HepG2 (cell line): ENCODE results near the gene HS6ST1. TPM values are rescaled to one million over a fixed set of nuclear protein-coding genes. Genes with fewer than 3 reads are reported as not detected.

Experiments
- ATAC-seq: fragments of 200-7000 bp; cut with Tn5 transposase; 3 replicates; pipeline ENCODE4 v1.9.1; 2020; ENCODE audit warnings: mild to moderate bottlenecking, moderate library complexity
- BruUV-seq: library from RNA; stranded (reverse); fragments of 400-500 nt; replicated peaks from 2 replicates; lab custom pipeline; 2021; lab: Mats Ljungman, UMichigan
- CTCF ChIA-PET: fragments of 300-600 bp; formaldehyde crosslinking; extraction: SDS; loops from one replicate; lab custom pipeline; 2021; ENCODE audit warnings: low total read pairs, inconsistent platforms, low intra/inter-chr PET ratio; lab: Yijun Ruan, JAX
- POLR2A ChIA-PET: fragments of 350-600 bp; sonication (Branson Sonifier 250); formaldehyde crosslinking; loops from one replicate; lab custom pipeline; 2020; ENCODE audit warnings: antibody characterized with exemption, inconsistent platforms; lab: Yijun Ruan, JAX
- DNase-seq: peaks from one replicate; pipeline ENCODE4 v3.0.0-alpha.2; 2015; ENCODE audit warnings: low spot score
- FAIRE-seq: peaks from 3 replicates; lab custom pipeline; 2011; peaks lifted over from hg19 to GRCh38; lab: Jason Lieb, UNC
- H2AFZ ChIP-seq: one replicate; pipeline ENCODE4 v1.6.1; 2011; ENCODE audit warnings: low read length, inconsistent platforms
- H3K27ac ChIP-seq: fragments of 300-600 bp; 3 replicates; pipeline ENCODE4 v1.8.0; 2011; ENCODE audit warnings: mixed run types, mild to moderate bottlenecking, mixed read lengths, low read length, inconsistent platforms; ENCODE audit not compliant: insufficient read depth; ENCODE audit errors: extremely low read length
- H3K27me3 ChIP-seq, 2 experiments: fragments of 200-600 bp in 1 of 2; 2 replicates in 1 of 2; 3 replicates in 1 of 2; pipeline versions ENCODE4 v1.6.0 to v1.8.0; 2011; ENCODE audit warnings: low read length in 2 of 2, mild to moderate bottlenecking in 2 of 2, moderate library complexity in 2 of 2, inconsistent platforms in 1 of 2; ENCODE audit not compliant: insufficient read depth in 2 of 2, control insufficient read depth in 1 of 2
- H3K36me3 ChIP-seq, 2 experiments: fragments of 200-600 bp in 1 of 2; replicated peaks in 1 of 2; 2 replicates in 1 of 2; 3 replicates in 1 of 2; pipeline versions ENCODE4 v1.5.1 to v1.8.0; 2011; ENCODE audit warnings: low read length in 2 of 2, inconsistent platforms in 1 of 2; ENCODE audit not compliant: insufficient read depth in 2 of 2, control insufficient read depth in 1 of 2
- H3K4me1 ChIP-seq: 2 replicates; pipeline ENCODE4 v1.5.1; 2012; ENCODE audit warnings: low read length, inconsistent platforms; ENCODE audit not compliant: insufficient read depth
- H3K4me2 ChIP-seq: 2 replicates; pipeline ENCODE4 v1.6.0; 2011; ENCODE audit warnings: low read depth, low read length, inconsistent platforms
- H3K4me3 ChIP-seq, 3 experiments: fragments of 200-600 bp in 1 of 3; sonication (generic), shearing (Covaris generic) in 1 of 3; replicated peaks in 1 of 3; 2 replicates each; pipeline ENCODE4 v1.5.1; 2011 to 2016; ENCODE audit warnings: low read length in 3 of 3, inconsistent platforms in 2 of 3, low read depth in 2 of 3, mild to moderate bottlenecking in 2 of 3, control low read depth in 1 of 3, mixed read lengths in 1 of 3; ENCODE audit not compliant: insufficient read depth in 1 of 3
- H3K79me2 ChIP-seq: one replicate; pipeline ENCODE4 v1.6.1; 2011; ENCODE audit warnings: low read length, inconsistent platforms; ENCODE audit not compliant: insufficient read depth
- H3K9ac ChIP-seq: 2 replicates; pipeline ENCODE4 v1.6.0; 2011; ENCODE audit warnings: mild to moderate bottlenecking, low read depth, low read length, inconsistent platforms; ENCODE audit not compliant: insufficient read depth
- H3K9me3 ChIP-seq: 2 replicates; pipeline ENCODE4 v1.5.1; 2012; ENCODE audit warnings: mild to moderate bottlenecking, low read length
- H4K20me1 ChIP-seq: 2 replicates; pipeline ENCODE4 v1.6.0; 2011; ENCODE audit warnings: inconsistent platforms, mild to moderate bottlenecking, low read length, moderate library complexity; ENCODE audit not compliant: insufficient read depth
- AGO2 ChIP-seq: fragments of 200-400 bp; formaldehyde crosslinking; optimal IDR thresholded peaks from 2 replicates; pipeline ENCODE3; 2017; ENCODE audit warnings: mild to moderate bottlenecking, low read depth, low read length, moderate library complexity
- CBX5 ChIP-seq: sonication (generic); formaldehyde crosslinking; IDR thresholded peaks from 2 replicates; pipeline ENCODE4 v1.4.0; 2020; ENCODE audit warnings: missing genetic modification reagents, borderline replicate concordance
- FOXC1 ChIP-seq: sonication (generic); formaldehyde crosslinking; IDR thresholded peaks from 2 replicates; pipeline ENCODE4 v1.8.0; 2022; ENCODE audit warnings: mild to moderate bottlenecking, missing genetic modification reagents, borderline replicate concordance
- HDAC1 ChIP-seq: sonication (generic); formaldehyde crosslinking; IDR thresholded peaks from 2 replicates; pipeline ENCODE4 v1.5.1; 2020; ENCODE audit warnings: mild to moderate bottlenecking, missing genetic modification reagents
- KLF11 ChIP-seq: IDR thresholded peaks from 2 replicates; pipeline ENCODE4 v1.6.1; 2016; ENCODE audit warnings: missing compliant biosample characterization
- MAFG ChIP-seq: sonication (generic); formaldehyde crosslinking; IDR thresholded peaks from 2 replicates; pipeline ENCODE4 v1.5.1; 2020; ENCODE audit warnings: mild to moderate bottlenecking, missing genetic modification reagents
- NRL ChIP-seq: sonication (generic); formaldehyde crosslinking; IDR thresholded peaks from 2 replicates; pipeline ENCODE4 v1.5.0; 2020; ENCODE audit warnings: missing genetic modification reagents, mild to moderate bottlenecking, moderate library complexity, borderline replicate concordance
- POLR2G ChIP-seq: fragments of 200-400 bp; formaldehyde crosslinking; IDR thresholded peaks from 2 replicates; pipeline ENCODE4 v1.6.1; 2018; ENCODE audit warnings: mild to moderate bottlenecking, low read depth, low read length, moderate library complexity
- SRF ChIP-seq: IDR thresholded peaks from 2 replicates; pipeline ENCODE4 v1.6.1; 2011; ENCODE audit warnings: mild to moderate bottlenecking, low read depth, low read length, moderate library complexity
- ZNF510 ChIP-seq: sonication (generic); formaldehyde crosslinking; IDR thresholded peaks from 2 replicates; pipeline ENCODE4 v1.4.0; 2020; ENCODE audit warnings: low read depth, mild to moderate bottlenecking, missing genetic modification reagents
- ZNF850 ChIP-seq: sonication (generic); formaldehyde crosslinking; conservative IDR thresholded peaks from 2 replicates; pipeline ENCODE4 v1.9.0; 2021; ENCODE audit warnings: mild to moderate bottlenecking, missing genetic modification reagents
- WGBS: methylation state at CpG from one replicate; pipeline ENCODE4 v1.1.6; 2017; ENCODE audit warnings: low lambda C conversion rate; 5-methylcytosine and 5-hydroxymethylcytosine counted together
- in situ Hi-C: cut with HindIII; loops from 2 replicates; pipeline ENCODE4 v1.10.0; 2017; ENCODE audit warnings: low pct_unique_long_range_greater_than_20kb; ENCODE audit not compliant: extremely low pct_ligation_motif_present
- intact Hi-C: fragments of 100-400 bp; cut with micrococcal nuclease; formaldehyde crosslinking; loops from one replicate; pipeline ENCODE4 v1.10.0; 2022; ENCODE audit not compliant: unreplicated experiment
- polyA plus RNA-seq, 8 experiments: library from polyadenylated mRNA; depleted of rRNA in 3 of 8; stranded (reverse) in 7 of 8; unstranded in 1 of 8; fragments of >200 nt; fragmentation: Illumina TruSeq in 4 of 8; extraction: Trizol in 4 of 8; gene quantifications; 2 replicates each; pipeline versions ENCODE4 v1.2.1 to v1.2.3, GENCODE V29; 2011 to 2016; ENCODE audit warnings: low read depth in 4 of 8, missing spikeins in 1 of 8, mixed read lengths in 1 of 8; ENCODE audit not compliant: insufficient read depth in 1 of 8
- total RNA-seq, 5 experiments: library from RNA; depleted of rRNA; stranded (reverse); fragments of >200 nt; fragmentation: Illumina TruSeq; extraction: Trizol; gene quantifications; 2 replicates each; pipeline ENCODE4 v1.2.3, GENCODE V29; 2016; ENCODE audit warnings: low read depth in 1 of 5
- TF ChIP-seq, protein P1 (sequence below): sonication (generic); formaldehyde crosslinking; IDR thresholded peaks from 2 replicates; pipeline ENCODE4 v1.5.0; 2020; ENCODE audit warnings: mild to moderate bottlenecking, missing genetic modification reagents
- TF ChIP-seq, protein P2 (sequence below): sonication (generic); IDR thresholded peaks from 2 replicates; pipeline ENCODE4 v1.6.1; 2016; ENCODE audit warnings: low read depth, borderline replicate concordance
- TF ChIP-seq, protein P3 (sequence below), 2 experiments: sonication (generic) in 1 of 2; formaldehyde crosslinking in 1 of 2; IDR thresholded peaks; 2 replicates each; pipeline versions ENCODE4 v1.4.0 to v1.6.1; 2016 to 2020; ENCODE audit warnings: borderline replicate concordance in 1 of 2, low read depth in 1 of 2, mild to moderate bottlenecking in 1 of 2, missing genetic modification reagents in 1 of 2

The HS6ST1 gene
- total and polyA plus RNA-seq, 2 of the 13 experiments (the other 11 are each of a cell fraction or from before 2014, with no cell fraction given), result 34.5 to 84.6 TPM

DNA sequence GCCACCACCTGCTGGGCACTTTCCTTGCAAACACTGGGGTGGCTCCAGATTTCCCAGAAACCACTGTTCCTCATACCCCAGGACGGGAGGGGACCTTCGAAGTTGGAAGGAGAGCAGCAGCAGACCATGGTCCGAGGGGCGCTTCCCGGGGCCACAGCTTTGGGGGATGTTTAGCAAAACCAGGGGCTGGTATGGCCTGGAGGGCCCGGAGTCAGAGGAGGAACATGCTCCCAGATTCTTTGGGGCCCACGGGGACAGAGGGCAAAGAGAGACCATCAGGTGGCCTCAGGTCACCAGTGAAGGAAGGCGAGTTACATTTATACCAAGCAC lies 25.3 kb downstream of the HS6ST1 start (continued):
- no peak for TF ChIP-seq MAFG

DNA sequence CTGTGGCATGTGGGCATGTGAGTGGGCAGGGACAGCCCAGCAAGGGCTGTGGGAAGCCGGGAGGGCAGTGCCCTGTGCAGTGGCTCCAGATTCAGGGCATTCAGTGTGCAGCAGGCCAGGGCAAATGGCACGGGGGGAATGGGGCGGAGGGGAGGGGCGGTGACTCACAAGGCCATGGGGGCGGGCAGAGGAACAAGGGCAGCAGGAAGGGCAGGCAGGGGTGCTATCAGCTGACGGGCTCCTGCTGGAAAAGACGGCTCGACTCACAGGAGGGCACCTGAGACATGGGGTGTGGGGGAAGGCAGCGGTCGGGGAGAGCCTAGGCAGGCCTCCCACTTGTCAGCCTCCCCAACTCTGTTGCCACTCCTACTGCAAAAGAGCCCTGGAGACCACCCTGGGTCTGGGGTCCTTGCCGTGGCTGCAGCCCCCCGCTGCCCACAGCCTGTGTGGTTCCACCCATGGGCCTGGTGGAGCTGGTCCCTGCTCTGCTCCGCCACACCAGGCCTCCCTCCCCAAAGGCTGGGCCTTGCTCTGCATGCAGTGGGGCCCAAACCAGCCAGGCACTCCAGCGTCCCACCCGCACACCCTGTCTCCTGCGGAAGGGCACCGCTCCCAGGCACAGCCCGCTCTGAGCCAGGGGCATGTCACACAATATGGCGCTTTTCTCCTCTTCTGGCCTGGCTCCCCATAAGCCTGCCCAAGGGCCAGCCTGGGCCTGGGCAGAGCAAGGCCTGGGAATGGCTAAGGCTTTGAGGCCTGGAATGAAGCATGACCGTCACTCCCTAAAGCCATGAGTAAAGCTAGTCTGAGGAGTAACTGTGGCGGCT lies 25.9 kb downstream of the HS6ST1 start:
- ATAC-seq, result peak; percentile 36
- no peak for DNase-seq
- FAIRE-seq, result no peak
- intact Hi-C loops (no loop called here), in situ Hi-C loops (no loop called here)
- ChIA-PET POLR2A (no interaction called here), CTCF (no interaction called here)
- H3K4me2 ChIP-seq, result no peak overlapping the region
- peaks cover 18% of the 10 kb centered on the region for H3K4me1 ChIP-seq
- no peaks in the 10 kb centered on the region for H3K27me3 ChIP-seq
- peaks cover 98% of the 10 kb centered on the region for H3K79me2 ChIP-seq
- H3K9ac ChIP-seq, result no peak overlapping the region; the same call in 1 of the 2 replicates
- no peak overlapping the region for H3K27ac ChIP-seq
- H4K20me1 ChIP-seq, result peaks cover 85% of the 10 kb centered on the region
- peaks cover 28 to 62% of the 10 kb centered on the region in 2 experiments for H3K36me3 ChIP-seq
- BruUV-seq, result no TSS peak
- H3K4me3 ChIP-seq, result no peak overlapping the region
- H2AFZ ChIP-seq, result no peak overlapping the region
- 88% methylated on average over 17 of the region's 21 CpGs for WGBS
- H3K9me3 ChIP-seq, result no peaks in the 10 kb centered on the region
- TF ChIP-seq NRL, result no peak
- no peak for TF ChIP-seq ZNF510
- TF ChIP-seq HDAC1 (CRISPR knock-in tag), result no peak
- no peak for TF ChIP-seq SRF
- TF ChIP-seq AGO2, result peak; percentile 76
- no peak for TF ChIP-seq ZNF850 (CRISPR knock-in tag)
- TF ChIP-seq, protein P1, sequence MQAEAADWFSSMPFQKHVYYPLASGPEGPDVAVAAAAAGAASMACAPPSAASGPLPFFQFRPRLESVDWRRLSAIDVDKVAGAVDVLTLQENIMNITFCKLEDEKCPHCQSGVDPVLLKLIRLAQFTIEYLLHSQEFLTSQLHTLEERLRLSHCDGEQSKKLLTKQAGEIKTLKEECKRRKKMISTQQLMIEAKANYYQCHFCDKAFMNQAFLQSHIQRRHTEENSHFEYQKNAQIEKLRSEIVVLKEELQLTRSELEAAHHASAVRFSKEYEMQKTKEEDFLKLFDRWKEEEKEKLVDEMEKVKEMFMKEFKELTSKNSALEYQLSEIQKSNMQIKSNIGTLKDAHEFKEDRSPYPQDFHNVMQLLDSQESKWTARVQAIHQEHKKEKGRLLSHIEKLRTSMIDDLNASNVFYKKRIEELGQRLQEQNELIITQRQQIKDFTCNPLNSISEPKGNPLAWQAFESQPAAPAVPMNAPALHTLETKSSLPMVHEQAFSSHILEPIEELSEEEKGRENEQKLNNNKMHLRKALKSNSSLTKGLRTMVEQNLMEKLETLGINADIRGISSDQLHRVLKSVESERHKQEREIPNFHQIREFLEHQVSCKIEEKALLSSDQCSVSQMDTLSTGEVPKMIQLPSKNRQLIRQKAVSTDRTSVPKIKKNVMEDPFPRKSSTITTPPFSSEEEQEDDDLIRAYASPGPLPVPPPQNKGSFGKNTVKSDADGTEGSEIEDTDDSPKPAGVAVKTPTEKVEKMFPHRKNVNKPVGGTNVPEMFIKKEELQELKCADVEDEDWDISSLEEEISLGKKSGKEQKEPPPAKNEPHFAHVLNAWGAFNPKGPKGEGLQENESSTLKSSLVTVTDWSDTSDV (CRISPR knock-in tag), result no peak
- 0 out of 2 replicates have a peak, but pooled peaks have one; percentile 13 for TF ChIP-seq CBX5
- TF ChIP-seq POLR2G, result 0 out of 2 replicates have a peak, but pooled peaks have one; percentile 1
- TF ChIP-seq, protein P2, sequence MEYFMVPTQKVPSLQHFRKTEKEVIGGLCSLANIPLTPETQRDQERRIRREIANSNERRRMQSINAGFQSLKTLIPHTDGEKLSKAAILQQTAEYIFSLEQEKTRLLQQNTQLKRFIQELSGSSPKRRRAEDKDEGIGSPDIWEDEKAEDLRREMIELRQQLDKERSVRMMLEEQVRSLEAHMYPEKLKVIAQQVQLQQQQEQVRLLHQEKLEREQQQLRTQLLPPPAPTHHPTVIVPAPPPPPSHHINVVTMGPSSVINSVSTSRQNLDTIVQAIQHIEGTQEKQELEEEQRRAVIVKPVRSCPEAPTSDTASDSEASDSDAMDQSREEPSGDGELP, result peak; percentile 11; the same call in 1 of the 2 replicates
- TF ChIP-seq, protein P3, sequence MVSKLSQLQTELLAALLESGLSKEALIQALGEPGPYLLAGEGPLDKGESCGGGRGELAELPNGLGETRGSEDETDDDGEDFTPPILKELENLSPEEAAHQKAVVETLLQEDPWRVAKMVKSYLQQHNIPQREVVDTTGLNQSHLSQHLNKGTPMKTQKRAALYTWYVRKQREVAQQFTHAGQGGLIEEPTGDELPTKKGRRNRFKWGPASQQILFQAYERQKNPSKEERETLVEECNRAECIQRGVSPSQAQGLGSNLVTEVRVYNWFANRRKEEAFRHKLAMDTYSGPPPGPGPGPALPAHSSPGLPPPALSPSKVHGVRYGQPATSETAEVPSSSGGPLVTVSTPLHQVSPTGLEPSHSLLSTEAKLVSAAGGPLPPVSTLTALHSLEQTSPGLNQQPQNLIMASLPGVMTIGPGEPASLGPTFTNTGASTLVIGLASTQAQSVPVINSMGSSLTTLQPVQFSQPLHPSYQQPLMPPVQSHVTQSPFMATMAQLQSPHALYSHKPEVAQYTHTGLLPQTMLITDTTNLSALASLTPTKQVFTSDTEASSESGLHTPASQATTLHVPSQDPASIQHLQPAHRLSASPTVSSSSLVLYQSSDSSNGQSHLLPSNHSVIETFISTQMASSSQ (IDR thresholded peaks at IDR 0.05; ENCODE audit: low read depth), result no peak
- TF ChIP-seq, protein P3 (CRISPR knock-in tag; IDR thresholded peaks at IDR 0.05; ENCODE audit: borderline replicate concordance), result no peak
- no peak for TF ChIP-seq KLF11 (CRISPR knock-in tag)
- TF ChIP-seq FOXC1, result no peak
